NCI-H460 (cell line): ENCODE results near the gene CARD11. TPM values are rescaled to one million over a fixed set of nuclear protein-coding genes. Genes with fewer than 3 reads are reported as not detected.
"Not testable (repeated sequence)": the region's sequence is repeated elsewhere in the genome, so short reads cannot be mapped to it uniquely, and the experiment has no call there.

Source experiments
- DNase-seq: peaks from one replicate; pipeline ENCODE4 v3.0.0-alpha.2; 2016; ENCODE audit warnings: low read depth; ENCODE audit errors: extremely low read depth
- total RNA-seq: library from RNA; depleted of rRNA; stranded (reverse); fragments of >200 nt; shearing (Covaris generic); gene quantifications from 2 replicates; pipeline ENCODE4 v1.2.3, GENCODE V29; 2014

Gene CARD11
- total RNA-seq, 1 experiment from 2014 or later, result 0.05 TPM

GRCh38 chr7:3065724-3066143 lies 22.1 kb upstream of the CARD11 start:
- peak; percentile 18 for DNase-seq

GRCh38 chr7:3064067-3064466 lies 20.4 kb upstream of the CARD11 start:
- DNase-seq, result no peak

DNA sequence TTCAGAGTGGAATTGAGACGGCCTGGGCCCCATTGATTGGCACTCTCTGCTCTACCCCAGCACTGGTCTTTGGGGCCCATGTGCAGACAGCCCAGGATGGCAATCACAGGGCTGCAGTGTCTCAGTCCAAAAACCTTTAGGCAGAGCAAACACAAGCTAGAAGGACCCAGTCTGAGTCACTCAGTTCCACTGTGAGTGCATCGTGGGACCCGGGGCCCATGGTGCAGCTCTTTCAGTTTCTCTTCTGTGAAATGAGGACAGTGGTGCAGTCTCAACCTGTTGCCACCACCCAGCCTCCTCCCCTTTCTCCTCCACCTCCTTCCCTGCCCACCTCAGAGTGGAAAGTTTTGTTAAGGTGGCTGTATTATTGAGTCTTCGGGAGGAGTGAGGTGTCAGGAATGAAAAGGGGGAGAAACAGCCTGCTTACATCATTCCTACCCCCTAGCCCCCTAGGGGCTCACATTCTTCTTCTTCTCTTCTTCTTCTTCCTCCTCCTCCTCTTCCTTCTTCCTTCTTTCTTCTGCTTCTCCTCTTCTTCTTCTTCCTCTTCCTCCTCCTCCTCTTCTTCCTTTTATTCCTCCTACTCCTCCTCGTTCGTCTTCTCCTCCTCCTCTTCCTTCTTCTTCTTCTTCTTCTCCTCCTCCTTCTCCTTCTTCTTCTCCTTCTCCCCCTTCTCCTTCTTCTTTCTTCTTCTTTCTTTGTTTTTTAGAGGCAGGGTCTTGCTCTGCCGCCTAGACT lies 19.5 kb upstream of the CARD11 start:
- no peak for DNase-seq

- DNase-seq, result no peak
These were observed 13.4 kb upstream of the CARD11 start for GRCh38 chr7:3057066-3057420.

GRCh38 chr7:3056234-3057065 lies 12.8 kb upstream of the CARD11 start:
- no peak for DNase-seq

- no peak for DNase-seq
These were observed 12.0 kb upstream of the CARD11 start for GRCh38 chr7:3055626-3056025.

DNA sequence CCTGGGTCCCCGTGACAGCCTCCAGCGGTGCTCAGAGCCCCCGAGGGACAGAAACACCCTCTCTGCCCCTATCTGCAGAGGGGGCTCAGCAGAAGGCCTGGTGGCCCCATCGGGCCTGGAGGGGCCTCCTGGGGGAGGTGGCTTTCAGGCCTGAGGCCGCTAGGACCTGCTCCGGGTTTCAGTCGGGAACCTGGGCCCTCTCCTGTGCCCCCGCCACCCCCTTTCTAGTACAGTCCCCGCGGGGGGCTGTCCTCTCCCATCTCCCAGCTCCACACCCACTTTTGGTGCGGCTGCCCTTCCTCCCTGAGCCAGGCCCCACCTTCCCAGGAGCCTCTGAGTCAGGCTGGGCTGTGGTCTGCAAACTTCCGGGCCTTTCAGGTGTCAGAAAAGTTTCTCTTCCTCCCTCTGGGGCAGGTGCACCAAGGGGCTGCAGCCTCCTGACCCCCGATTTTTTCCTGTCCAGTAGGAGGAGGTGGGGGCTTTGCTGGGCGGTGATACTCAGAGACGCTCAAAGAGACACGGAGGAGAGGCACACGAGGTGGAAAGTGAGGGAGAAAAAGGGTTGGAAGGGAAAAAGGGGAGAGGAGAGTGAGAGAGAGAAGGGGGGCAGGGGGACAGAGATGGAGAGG lies 692 bp downstream of the CARD11 start:
- DNase-seq, result no peak

DNA sequence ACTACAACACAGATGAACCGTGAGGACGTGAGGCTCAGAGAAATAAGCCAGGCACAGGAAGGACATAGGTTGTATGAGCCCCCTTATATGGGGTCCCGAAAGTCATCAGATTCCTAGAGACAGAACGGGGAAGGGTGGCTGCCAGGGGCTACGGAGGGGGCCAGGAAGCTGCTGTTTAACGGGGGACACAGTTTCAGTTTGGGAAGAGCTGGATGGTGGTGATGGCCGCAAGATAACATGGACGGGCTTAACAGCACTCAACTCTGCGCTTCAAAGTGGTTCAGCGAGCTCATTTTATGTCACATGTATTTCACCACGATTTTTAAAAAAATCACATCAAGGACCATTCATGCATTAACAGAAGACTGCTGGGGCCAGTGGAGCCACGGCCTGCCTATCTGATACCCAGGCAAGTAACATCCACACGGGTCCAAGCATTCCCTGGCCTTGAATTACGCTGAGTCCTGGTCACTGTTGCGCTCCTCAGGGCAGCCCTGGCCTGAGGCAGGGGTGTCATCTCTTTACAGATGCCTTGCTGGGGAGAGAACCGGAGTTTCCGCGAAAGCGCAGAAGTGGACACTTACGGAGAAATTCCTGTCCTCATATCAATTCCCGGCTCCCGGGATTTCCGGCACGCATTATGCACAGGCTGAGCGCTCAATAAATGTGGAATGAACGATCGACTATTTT lies 1.5 kb downstream of the CARD11 start:
- DNase-seq, result no peak

- no peak for DNase-seq
These were observed 3.9 kb downstream of the CARD11 start for GRCh38 chr7:3039787-3040186.

DNA sequence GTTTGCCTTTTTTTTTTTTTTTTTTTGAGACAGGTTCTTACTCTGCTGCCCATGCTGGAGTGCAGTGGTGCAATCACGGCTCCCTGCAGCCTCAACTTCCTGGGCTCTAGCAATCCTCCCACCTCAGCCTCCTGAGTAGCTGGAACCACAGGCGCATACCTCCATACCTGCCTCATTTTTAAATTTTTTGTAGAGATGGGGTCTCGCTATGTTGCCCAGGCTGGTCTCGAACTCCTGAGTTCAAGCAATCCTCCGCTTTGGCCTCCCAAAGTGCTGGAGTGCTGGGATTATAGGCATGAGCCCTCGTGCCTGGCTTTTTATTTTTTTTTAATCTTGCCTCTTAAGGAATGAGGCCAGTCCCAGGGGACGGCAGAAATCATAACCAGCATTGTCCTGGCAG lies 5.7 kb downstream of the CARD11 start:
- not testable (repeated sequence) for DNase-seq

- DNase-seq, result no peak
These were observed 6.4 kb downstream of the CARD11 start for GRCh38 chr7:3037259-3037658.

DNA sequence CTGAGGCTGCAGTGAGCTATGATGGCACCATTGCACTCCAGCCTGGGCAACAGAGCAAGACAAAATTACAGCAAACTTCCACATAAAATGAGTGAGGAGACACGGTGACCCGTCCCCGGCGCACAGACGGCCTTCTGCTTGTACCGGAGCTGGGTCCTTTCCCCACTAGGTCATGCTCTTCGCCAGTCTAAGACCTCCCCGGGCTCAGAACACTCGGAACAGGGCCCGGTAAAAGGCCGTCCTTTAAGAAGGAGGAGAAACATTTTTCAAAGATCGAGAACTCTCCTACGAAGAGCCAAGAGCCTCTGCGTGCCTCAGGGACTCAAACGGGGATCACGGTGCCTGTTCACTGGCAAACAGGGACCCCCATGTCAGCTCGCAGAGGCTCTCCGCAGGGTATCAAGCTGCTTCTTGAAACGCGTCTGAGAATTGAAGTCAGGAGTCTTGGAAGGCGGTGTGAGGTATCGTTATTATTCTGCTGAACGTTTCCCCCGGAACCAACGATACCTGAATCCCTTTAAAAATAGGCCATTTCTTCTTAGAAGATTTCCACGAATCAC lies 9.0 kb downstream of the CARD11 start:
- DNase-seq, result no peak

- DNase-seq, result no peak
These were observed 10.1 kb downstream of the CARD11 start for GRCh38 chr7:3033581-3033980.

DNA sequence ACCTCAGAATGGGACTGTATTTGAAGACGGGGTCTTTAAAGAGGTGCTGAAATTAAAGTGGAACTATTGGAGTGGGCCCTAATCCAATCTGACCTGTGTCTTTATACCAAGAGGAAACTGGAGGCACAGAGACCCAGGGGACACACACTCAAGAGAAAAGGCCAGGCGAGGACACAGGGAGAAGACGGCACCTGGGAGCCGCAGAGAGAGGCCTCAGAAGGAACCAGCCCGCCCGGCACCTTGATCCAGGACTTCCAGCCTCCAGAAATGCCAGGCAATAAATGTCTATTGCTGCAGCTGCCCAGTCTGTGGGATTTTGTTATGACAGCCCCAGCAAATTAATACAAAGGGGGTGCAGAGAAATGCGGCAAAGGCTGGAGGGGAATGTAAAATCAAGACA lies 10.5 kb downstream of the CARD11 start:
- DNase-seq, result no peak

DNA sequence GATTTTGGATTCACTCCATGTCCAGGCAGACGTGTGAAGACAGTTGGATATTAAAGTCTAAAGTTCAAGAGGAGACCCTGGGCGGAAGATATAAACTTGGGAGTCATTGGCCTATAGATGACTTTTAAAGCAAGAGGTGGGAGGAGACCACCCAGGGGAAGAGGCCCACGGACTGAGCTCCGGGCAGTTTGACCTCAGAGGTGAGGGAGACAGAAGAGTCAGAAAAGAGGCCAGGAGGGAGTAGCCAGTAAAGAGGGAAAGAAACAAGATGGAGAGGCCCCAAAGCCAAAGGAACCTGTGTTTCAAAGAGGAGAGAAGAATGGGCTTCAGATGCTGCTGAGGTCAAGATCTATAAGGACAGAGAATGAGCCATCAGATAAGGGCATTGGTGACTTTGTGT lies 11.4 kb downstream of the CARD11 start:
- no peak for DNase-seq

DNA sequence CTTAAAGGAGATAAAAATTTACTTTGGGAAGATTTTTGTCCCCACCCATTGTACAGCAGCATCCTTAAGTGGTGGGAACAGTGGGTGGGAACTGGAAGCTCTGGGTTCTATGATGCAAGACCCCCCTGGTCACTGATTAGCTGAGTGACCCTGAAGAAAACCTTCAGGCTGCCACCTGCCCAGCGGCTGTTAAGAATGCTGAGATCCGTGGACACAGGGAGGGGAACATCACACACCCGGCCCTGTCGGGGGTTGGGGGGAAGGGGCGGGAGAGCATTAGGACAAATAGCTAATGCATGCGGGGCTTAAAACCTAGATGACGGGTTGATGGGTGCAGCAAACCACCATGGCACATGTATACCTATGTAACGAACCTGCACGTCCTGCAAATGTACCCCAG lies 14.5 kb downstream of the CARD11 start:
- no peak for DNase-seq

- no peak for DNase-seq
These were observed 14.9 kb downstream of the CARD11 start for GRCh38 chr7:3028758-3029093.

DNA sequence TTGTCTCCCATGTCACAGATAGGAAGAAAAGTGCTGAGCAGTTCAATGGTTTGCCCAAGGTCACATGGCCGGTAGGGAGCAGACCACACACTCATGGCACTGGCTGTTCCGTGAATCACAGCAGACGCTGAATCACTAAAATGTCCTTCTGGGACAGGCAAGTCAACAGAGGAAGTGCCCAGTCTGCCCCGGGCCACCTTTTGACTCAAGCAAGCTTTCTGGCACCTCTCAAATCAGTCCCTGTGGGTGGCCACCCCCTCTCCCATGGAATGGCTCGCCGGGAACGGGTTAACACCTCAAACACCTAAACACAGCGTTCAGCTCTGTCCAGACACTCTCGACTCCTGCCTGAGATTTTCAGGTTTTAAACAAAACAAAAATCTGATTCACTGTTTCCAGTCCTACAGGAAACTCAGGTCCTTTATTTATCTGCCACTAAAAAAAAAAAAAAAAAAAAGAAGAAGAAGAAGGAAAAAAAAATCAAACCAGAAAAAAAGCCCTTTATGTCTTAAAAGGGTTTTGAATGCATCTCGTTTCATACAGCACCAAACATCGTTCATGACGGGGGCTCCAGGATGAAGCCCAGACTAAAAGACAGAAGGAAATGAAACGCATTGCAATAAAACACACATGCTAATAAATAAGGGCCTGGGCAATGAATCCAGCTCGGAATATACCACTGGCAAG lies 15.5 kb downstream of the CARD11 start:
- peak; percentile 17 for DNase-seq

DNA sequence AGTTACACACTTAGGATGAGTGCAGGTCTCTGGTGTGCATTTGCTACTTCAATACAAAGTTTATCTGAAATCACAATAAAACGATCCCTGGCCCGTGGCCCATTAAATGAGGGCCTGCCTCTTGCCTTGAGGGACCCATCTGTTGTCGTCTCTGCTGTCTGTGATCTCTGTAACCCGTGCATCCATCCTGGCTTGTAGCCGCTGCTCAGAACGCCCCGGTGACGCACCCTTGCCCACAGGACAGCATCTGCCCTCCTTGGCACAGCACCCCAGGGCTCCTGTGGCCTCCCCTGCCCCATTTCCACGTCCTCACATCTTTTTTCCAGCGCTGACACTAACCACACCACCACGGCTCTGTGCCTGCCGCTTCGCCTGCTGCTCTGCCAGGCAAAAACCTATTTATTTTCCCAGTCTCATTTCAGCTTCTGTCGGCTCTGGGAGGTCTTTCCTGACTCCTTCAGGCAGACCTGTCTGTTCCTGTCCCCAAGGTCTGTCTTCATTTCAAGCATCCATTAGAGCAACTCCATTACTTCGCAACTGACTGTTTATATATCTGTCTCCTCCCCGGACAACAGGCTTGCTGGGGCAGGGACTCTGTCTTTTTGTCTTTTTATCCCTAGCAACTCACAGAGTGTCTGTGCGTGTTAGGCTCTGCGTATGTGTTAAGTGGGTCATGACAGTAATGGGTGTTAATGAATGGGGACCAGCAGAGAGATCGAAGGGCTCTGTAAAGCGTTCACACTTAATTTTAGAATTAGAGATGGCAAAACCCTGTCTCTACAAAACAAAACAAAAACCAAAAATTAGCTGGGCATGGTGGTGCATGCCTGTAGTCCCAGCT lies 16.4 kb downstream of the CARD11 start:
- no peak for DNase-seq
